MM.1S (cell line): ENCODE results near the gene DPH6.

Experiments
- CTCF ChIP-seq: fragments of 300-600 bp; sonication (generic); IDR thresholded peaks from 2 replicates; pipeline ENCODE4 v1.5.1; 2016; ENCODE audit warnings: antibody characterized with exemption, low read length, mixed read lengths
- EZH2 ChIP-seq: fragments of 300-600 bp; sonication (generic); optimal IDR thresholded peaks from 2 replicates; pipeline ENCODE3; 2017; ENCODE audit warnings: low read depth, mild to moderate bottlenecking, antibody characterized with exemption, low read length, mixed read lengths

GRCh38 chr15:35351059-35351458 is 194.9 kb downstream of the DPH6 start:
- TF ChIP-seq CTCF (no peak), EZH2 (no peak)
